OCI-LY7 (cell line): ENCODE measurements around the gene DAPK1. TPM values are rescaled to one million over a fixed set of nuclear protein-coding genes. Genes with fewer than 3 reads are reported as not detected.

Experiments
- BruUV-seq: library from RNA; stranded (reverse); fragments of 400-500 nt; replicated peaks from 2 replicates; lab custom pipeline; 2021; lab: Mats Ljungman, UMichigan
- CTCF ChIA-PET: fragments of 300-600 bp; sonication (Branson Sonifier 250); formaldehyde crosslinking; loops from one replicate; lab custom pipeline; 2022; ENCODE audit warnings: antibody characterized with exemption; ENCODE audit not compliant: unreplicated experiment; lab: Charles Lee
- POLR2A ChIA-PET: fragments of 300-600 bp; sonication (Branson Sonifier 250); formaldehyde crosslinking; loops from one replicate; lab custom pipeline; 2022; ENCODE audit warnings: antibody characterized with exemption; lab: Charles Lee
- DNase-seq: peaks from one replicate; pipeline ENCODE4 v3.0.0-alpha.2; 2015; ENCODE audit warnings: low spot score
- H2AFZ ChIP-seq: fragments of 200-600 bp; sonication (generic), shearing (Covaris generic); 2 replicates; pipeline ENCODE4 v1.6.1; 2014; ENCODE audit warnings: mild to moderate bottlenecking, antibody characterized with exemption, low read length, moderate library complexity
- H3K27ac ChIP-seq: fragments of 200-600 bp; sonication (generic); 2 replicates; pipeline ENCODE4 v1.5.1; 2014; ENCODE audit warnings: mixed run types, low read depth, mild to moderate bottlenecking, moderate library complexity, low read length, inconsistent platforms; ENCODE audit not compliant: poor library complexity, severe bottlenecking
- H3K36me3 ChIP-seq: fragments of 200-600 bp; sonication (generic); 2 replicates; pipeline ENCODE4 v1.6.1; 2014; ENCODE audit warnings: mild to moderate bottlenecking, antibody characterized with exemption, low read length, moderate library complexity, mixed read lengths; ENCODE audit not compliant: insufficient read depth
- H3K4me1 ChIP-seq: fragments of 200-600 bp; sonication (generic); 2 replicates; pipeline ENCODE4 v1.5.1; 2014; ENCODE audit warnings: mild to moderate bottlenecking, low read length; ENCODE audit not compliant: insufficient read depth, poor library complexity, severe bottlenecking
- H3K4me2 ChIP-seq: fragments of 200-600 bp; sonication (generic); 2 replicates; pipeline ENCODE4 v1.6.1; 2014; ENCODE audit warnings: mild to moderate bottlenecking, low read length
- H3K4me3 ChIP-seq: fragments of 200-600 bp; sonication (generic); 2 replicates; pipeline ENCODE4 v1.5.1; 2014; ENCODE audit warnings: mild to moderate bottlenecking, low read depth, low read length; ENCODE audit not compliant: poor library complexity, severe bottlenecking
- H3K79me2 ChIP-seq: fragments of 200-600 bp; sonication (generic); 2 replicates; pipeline ENCODE4 v1.6.1; 2016; ENCODE audit warnings: low read depth, mild to moderate bottlenecking, low read length, moderate library complexity, mixed read lengths; ENCODE audit not compliant: insufficient read depth
- H3K9me2 ChIP-seq: fragments of 200-600 bp; sonication (generic); 2 replicates; pipeline ENCODE4 v1.6.1; 2016; ENCODE audit warnings: mild to moderate bottlenecking, low read length, mixed read lengths; ENCODE audit not compliant: insufficient read depth
- H3K9me3 ChIP-seq: fragments of 200-600 bp; sonication (generic); 2 replicates; pipeline ENCODE4 v1.6.1; 2014; ENCODE audit warnings: mild to moderate bottlenecking, mixed run types, low read length, mixed read lengths
- H4K20me1 ChIP-seq: fragments of 200-600 bp; sonication (generic); 2 replicates; pipeline ENCODE4 v1.6.1; 2014; ENCODE audit warnings: mild to moderate bottlenecking, antibody characterized with exemption, low read length, moderate library complexity, mixed read lengths; ENCODE audit not compliant: insufficient read depth
- CTCF ChIP-seq: fragments of 200-600 bp; sonication (generic); conservative IDR thresholded peaks from 2 replicates; pipeline ENCODE4 v1.5.1; 2014; ENCODE audit warnings: mild to moderate bottlenecking, antibody characterized with exemption, low read length, moderate library complexity, mixed read lengths
- EZH2phosphoT487 ChIP-seq: fragments of 200-600 bp; sonication (generic); IDR thresholded peaks from 2 replicates; pipeline ENCODE4 v1.6.1; 2018; ENCODE audit warnings: low read depth, borderline replicate concordance, mild to moderate bottlenecking, mixed run types, antibody characterized with exemption, low read length, moderate library complexity, mixed read lengths
- intact Hi-C: fragments of 100-400 bp; cut with micrococcal nuclease; formaldehyde crosslinking; loops from one replicate; pipeline ENCODE4 v1.10.0; 2022; ENCODE audit not compliant: unreplicated experiment
- total RNA-seq, 2 experiments: library from RNA; depleted of rRNA in 1 of 2; stranded (reverse); fragments of >200 nt in 1 of 2; shearing (Covaris generic) in 1 of 2; gene quantifications; 2 replicates each; pipeline ENCODE4 v1.2.3, GENCODE V29; 2014 to 2022

The DAPK1 gene
- total RNA-seq, 2 experiments from 2014 or later, result 0.25 to 3.5 TPM

GRCh38 chr9:87640385-87640795 lies 142.7 kb downstream of the DAPK1 start:
- Histone ChIP-seq H2AFZ (no peak overlapping the region), H3K27ac (no peak overlapping the region), H3K9me3 (no peaks in the 10 kb centered on the region), H3K79me2 (no peaks in the 10 kb centered on the region), H4K20me1 (no peaks in the 10 kb centered on the region), H3K4me1 (peaks cover 8% of the 10 kb centered on the region), H3K4me2 (no peak overlapping the region), H3K36me3 (no peaks in the 10 kb centered on the region), H3K4me3 (no peak overlapping the region), H3K9me2 (no peaks in the 10 kb centered on the region)
- BruUV-seq, result no TSS peak
- no peak for DNase-seq
- CTCF ChIA-PET, result no interaction called here
- intact Hi-C loops, result loop anchor here (5.0 kb wide), 2 partner anchors 83 to 173 kb away; no protein-coding TSS in a partner anchor
- POLR2A ChIA-PET, result no interaction called here
- TF ChIP-seq EZH2phosphoT487 (no peak), CTCF (no peak)

GRCh38 chr9:87641067-87641466 lies 143.4 kb downstream of the DAPK1 start:
- Histone ChIP-seq H4K20me1 (no peaks in the 10 kb centered on the region), H3K4me2 (no peak overlapping the region), H2AFZ (no peak overlapping the region), H3K36me3 (no peaks in the 10 kb centered on the region), H3K4me1 (peaks cover 8% of the 10 kb centered on the region), H3K9me3 (no peaks in the 10 kb centered on the region), H3K4me3 (no peak overlapping the region), H3K79me2 (no peaks in the 10 kb centered on the region), H3K27ac (no peak overlapping the region), H3K9me2 (no peaks in the 10 kb centered on the region)
- ChIA-PET POLR2A (no interaction called here), CTCF (no interaction called here)
- TF ChIP-seq CTCF (no peak), EZH2phosphoT487 (no peak)
- DNase-seq, result no peak
- intact Hi-C loops, result loop anchor here (5.0 kb wide), 2 partner anchors 84 to 174 kb away; no protein-coding TSS in a partner anchor
- no TSS peak for BruUV-seq

GRCh38 chr9:87642330-87643106 lies 144.9 kb downstream of the DAPK1 start:
- intact Hi-C loops, result loop anchor here (5.0 kb wide), 2 partner anchors 85 to 175 kb away; no protein-coding TSS in a partner anchor
- Histone ChIP-seq H3K4me2 (no peak overlapping the region), H2AFZ (no peak overlapping the region), H3K36me3 (no peaks in the 10 kb centered on the region), H3K27ac (no peak overlapping the region), H3K4me1 (peaks cover 8% of the 10 kb centered on the region), H3K9me2 (no peaks in the 10 kb centered on the region), H4K20me1 (no peaks in the 10 kb centered on the region), H3K4me3 (no peak overlapping the region), H3K79me2 (no peaks in the 10 kb centered on the region), H3K9me3 (no peaks in the 10 kb centered on the region)
- ChIA-PET CTCF (no interaction called here), POLR2A (interaction anchor here (0.7 to 1.4 kb wide), 2 partner anchors 83 to 92 kb away, joined by 3 read pairs; no protein-coding TSS in a partner anchor)
- TF ChIP-seq EZH2phosphoT487, result no peak
- TF ChIP-seq CTCF, result 0 out of 2 replicates have a peak, but pooled peaks have one; percentile 12
- peak; percentile 20 for DNase-seq
- no TSS peak for BruUV-seq
